Testis (tissue), 2 donors: ENCODE measurements around the gene RPP25L.

ENCODE experiments used
- CTCF ChIP-seq, 3 experiments: fragments of 450-650 bp in 2 of 3; fragments of 200-600 bp in 1 of 3; sonication (generic) in 1 of 3; IDR thresholded peaks; one replicate each; pipeline ENCODE4 v1.5.1; 2016 to 2019; ENCODE audit warnings: antibody characterized with exemption in 3 of 3, mild to moderate bottlenecking in 2 of 3, moderate library complexity in 1 of 3
- POLR2A ChIP-seq: fragments of 450-650 bp; IDR thresholded peaks from one replicate; pipeline ENCODE4 v1.6.1; 2017; ENCODE audit warnings: antibody characterized with exemption, mild to moderate bottlenecking, moderate library complexity

DNA sequence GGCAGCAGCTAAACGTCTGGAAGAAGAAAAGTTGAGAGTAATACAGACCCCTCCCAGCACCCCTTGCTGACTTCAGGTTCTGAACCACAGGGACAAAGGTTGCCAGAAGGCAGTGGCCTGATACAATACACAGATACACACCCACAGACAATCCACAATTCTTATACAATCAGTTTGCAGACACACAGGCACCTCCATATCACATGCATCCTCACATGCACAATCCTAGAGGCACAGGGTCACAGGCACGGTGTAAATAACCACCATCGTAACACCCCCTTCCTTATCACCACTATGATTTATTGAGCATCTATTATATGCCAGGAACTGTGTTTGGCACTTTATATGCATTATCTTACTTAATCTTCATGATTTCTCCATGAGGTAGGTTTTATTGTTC lies 30.6 kb downstream of the RPP25L start:
- TF ChIP-seq CTCF (IDR thresholded peaks at IDR 0.05) = no peak
- TF ChIP-seq POLR2A = no peak
